Hematopoietic multipotent progenitor cell treated with erythropoietin and hydrocortisone succinate and interleukin-3 and kit ligand, for 15 days (in vitro differentiated cells): Measurements from ENCODE around the gene TAOK2.

Experiments used
- DNase-seq: peaks from one replicate; pipeline ENCODE4 v3.0.0-alpha.2; 2015; ENCODE audit warnings: low spot score

Gene TAOK2

GRCh38 chr16:29963021-29963743, 10.5 kb upstream of the TAOK2 start:
- DNase-seq, result no peak

DNA sequence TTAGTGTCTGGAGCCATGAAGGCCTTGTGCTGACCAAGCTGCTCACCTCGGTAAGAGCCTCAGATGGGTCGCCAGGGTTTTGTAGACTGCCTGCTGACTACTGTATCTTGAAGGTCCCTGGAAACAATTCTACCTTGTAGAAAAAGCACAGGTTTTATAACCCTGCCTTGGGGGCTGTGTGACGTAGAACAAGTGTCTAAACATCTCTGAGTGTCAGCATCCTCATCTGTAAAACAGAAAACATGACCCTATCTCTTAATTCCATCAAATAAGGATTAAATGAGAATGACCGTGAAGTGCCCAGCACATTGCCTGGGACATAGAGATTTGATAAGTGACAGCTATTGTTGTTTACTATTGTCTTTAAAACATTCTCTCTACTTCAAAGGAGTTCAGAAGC, 5.5 kb upstream of the TAOK2 start:
- no peak for DNase-seq

DNA sequence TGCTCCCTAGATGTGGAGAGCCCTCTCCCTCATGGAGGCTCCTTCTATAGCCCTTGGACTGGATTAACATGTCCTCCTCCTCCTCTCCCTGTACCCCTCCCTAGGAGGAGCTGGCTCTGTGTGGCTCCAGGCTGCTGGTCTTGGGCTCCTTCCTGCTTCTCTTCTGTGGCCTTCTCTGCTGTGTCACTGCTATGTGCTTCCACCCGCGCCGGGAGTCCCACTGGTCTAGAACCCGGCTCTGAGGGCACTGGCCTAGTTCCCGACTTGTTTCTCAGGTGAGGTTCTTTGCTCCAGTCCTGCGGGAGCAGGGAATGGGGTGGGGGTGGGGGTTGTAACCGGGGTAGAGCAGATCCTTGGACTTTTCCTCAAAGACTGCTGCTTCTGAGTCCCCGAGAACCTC, 2.4 kb upstream of the TAOK2 start:
- DNase-seq, result no peak

- DNase-seq, result no peak
Measured at GRCh38 chr16:29972500-29972899, 1.2 kb upstream of the TAOK2 start.

GRCh38 chr16:29972992-29973383, 680 bp upstream of the TAOK2 start:
- no peak for DNase-seq

GRCh38 chr16:29974291-29975133, 844 bp downstream of the TAOK2 start:
- no peak for DNase-seq

DNA sequence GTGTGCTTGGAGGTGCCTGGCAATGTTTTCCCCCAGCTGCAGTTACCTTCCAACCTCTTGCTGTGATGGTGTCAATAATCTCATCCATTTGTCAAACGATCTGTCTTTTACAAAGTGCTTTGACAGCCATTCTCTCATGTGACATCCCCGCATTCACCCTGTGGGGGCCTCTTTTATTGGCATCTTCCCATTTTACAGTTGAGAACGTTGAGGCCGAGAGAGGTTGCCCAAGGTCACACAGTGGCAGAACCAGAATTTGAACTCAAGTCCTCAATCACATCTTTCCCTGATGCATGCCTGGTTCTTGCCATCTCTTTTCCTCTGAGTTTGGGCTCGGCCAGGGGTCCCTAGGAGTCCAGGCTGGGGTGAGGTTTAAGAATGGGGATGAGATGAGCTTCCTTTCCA, 1.5 kb downstream of the TAOK2 start:
- DNase-seq, result no peak

- no peak for DNase-seq
Measured at GRCh38 chr16:29975811-29976511, 2.3 kb downstream of the TAOK2 start.

DNA sequence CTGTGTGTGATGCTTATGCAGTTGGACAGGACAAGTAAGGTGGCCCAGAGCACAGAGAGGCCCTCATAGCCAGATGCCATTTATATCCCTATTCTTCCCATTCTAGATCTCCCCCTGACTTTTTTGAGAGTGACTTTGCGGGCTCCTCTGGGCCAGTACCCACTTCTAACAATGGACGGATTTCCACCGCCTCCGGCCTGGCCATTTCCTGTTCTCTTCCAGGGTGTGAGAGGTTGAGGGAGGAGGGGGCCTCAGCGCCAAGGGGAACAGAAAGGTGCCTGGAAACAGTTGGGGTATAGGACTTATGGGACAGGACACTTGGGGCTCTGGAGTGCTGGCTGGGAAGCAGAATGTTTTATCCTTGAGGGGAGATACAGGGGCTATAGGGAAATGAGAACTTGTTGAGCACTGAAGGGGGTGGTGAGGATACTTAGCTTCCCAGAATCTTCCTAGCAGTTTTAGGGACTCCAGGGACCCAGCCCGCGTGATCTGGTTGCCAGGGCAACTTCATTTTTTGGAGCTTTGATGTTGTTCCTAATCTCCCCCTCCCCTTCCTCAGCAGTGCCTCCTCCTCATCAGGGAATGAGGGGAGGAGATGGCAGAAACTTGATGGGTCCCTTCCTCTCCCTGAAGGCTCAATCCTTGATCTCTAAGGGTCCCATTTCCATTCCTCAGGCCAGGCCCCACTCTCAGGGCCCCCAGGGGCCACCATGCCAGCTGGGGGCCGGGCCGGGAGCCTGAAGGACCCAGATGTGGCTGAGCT, 3.6 kb downstream of the TAOK2 start:
- no peak for DNase-seq

DNA sequence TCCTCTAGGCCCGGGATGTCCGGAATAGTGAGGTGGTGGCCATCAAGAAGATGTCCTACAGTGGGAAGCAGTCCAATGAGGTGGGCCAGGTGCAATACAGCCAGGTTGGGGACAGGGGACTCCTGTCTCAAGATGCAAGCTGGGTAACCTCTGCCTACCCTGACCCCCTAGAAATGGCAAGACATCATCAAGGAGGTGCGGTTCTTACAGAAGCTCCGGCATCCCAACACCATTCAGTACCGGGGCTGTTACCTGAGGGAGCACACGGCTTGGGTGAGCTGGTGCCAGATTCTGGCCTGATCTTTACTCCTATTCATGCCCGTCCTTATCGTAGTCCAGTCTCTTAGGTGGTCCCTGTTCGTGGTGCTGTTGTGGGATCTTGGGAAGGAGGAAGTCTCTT, 4.4 kb downstream of the TAOK2 start:
- DNase-seq, result no peak

DNA sequence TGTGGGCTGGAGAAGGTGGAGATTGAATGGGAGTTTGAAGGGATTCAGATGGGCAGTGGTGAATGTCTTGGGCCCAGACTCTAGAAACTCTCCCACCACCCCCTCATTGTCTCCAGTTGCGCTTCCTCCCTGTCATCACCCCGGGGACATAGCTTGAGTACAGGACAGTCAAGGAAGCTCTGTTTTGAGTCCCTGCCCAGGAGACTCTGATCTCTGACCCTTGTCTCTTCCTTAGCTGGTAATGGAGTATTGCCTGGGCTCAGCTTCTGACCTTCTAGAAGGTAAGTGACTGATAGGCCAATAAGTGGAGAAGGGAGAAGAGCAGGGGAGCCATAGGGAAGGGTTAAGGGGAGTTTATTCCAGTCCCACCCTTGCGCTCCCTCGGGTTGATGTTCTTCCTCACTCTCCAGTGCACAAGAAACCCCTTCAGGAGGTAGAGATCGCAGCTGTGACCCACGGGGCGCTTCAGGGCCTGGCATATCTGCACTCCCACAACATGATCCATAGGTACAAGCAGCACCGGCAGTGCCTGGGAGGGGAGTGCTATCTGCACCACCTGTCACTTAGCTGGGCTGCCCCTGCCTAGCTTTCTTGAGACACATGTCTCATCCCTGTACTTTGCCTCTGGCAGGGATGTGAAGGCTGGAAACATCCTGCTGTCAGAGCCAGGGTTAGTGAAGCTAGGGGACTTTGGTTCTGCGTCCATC, 5.0 kb downstream of the TAOK2 start:
- no peak for DNase-seq

DNA sequence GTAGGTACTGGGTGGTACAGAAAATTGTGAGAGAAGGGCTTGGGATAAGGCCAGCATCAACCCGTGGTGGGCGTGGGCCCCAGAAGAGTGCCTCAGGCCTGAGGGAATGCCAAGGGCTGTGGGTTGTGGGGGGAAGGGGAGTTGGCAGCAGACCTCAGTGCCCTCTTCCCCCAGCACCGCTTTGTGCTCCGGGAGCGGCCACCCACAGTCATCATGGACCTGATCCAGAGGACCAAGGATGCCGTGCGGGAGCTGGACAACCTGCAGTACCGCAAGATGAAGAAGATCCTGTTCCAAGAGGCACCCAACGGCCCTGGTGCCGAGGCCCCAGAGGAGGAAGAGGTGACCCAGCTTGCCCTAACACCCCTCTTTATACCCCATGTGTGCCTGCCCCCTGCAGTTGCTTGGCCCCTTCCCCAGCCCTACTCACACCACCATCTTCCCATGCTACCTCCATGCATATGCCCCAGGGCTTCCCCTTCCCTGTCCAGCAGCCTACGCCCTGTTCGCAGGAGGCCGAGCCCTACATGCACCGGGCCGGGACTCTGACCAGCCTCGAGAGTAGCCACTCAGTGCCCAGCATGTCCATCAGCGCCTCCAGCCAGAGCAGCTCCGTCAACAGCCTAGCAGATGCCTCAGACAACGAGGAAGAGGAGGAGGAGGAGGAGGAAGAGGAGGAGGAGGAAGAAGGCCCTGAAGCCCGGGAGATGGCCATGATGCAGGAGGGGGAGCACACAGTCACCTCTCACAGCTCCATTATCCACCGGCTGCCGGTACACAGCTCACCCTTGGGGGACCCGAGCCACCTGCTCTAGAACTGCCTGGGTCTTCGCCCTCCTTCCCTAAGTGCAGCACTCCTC, 9.1 kb downstream of the TAOK2 start:
- DNase-seq, result no peak

DNA sequence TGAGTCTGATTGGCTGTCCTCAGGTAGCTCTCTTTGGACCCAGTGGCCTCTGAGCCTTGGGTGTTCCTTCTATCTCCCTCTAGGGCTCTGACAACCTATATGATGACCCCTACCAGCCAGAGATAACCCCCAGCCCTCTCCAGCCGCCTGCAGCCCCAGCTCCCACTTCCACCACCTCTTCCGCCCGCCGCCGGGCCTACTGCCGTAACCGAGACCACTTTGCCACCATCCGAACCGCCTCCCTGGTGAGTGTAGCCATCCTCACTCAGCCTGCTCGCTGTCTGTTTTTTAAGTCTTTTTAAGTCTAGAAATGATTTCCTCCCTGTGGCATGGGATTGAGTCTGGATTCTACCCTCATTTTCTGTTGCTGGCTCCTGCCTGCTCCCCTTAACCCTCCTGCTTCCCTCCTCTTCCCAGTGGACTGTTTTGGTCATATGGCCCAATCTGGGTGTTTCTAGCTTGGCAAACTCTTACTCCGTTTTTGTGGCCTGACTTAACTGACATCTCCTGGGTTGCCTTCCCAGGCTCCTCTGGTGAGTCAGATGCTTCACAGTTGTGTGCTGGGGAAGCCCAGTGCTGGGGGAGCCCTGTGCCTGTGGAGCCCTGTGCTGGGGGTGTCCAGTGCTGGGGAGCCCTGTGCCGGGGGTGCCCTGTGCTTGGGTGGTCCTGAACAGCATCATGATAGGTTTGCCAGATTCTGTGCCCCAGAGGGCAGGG, 9.9 kb downstream of the TAOK2 start:
- DNase-seq, result no peak

DNA sequence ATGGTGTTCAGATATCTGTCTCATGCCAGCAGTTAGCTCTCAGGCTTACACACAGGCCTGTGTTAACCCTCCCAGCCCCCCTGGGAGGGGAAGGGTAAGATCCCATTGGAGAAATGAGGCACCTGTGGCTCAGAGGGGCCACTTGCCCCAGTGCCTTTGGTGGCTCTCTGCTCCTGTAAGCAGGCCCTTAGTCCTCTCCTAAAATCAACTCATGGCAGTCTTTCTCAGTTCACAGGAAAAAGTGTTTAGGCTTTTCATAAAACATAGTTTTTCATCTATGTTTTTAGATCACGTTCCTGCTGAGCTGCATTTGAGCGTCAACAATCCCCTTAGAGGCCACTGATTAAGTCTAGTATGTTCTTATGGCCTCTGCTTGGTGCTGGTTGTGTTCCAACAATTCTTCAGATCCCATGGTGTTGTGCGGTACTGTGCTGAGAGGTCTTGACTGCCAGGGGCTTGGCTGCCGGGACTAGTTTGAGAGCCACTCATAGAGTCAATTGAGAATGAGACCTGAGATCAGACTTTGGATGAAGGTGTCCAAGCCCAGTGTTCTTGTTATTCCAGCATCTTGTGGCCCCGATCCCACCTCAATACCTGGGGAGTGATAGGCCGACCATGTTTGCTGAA, 10.6 kb downstream of the TAOK2 start:
- DNase-seq, result no peak

GRCh38 chr16:29984764-29985147, 11.1 kb downstream of the TAOK2 start:
- DNase-seq, result no peak

DNA sequence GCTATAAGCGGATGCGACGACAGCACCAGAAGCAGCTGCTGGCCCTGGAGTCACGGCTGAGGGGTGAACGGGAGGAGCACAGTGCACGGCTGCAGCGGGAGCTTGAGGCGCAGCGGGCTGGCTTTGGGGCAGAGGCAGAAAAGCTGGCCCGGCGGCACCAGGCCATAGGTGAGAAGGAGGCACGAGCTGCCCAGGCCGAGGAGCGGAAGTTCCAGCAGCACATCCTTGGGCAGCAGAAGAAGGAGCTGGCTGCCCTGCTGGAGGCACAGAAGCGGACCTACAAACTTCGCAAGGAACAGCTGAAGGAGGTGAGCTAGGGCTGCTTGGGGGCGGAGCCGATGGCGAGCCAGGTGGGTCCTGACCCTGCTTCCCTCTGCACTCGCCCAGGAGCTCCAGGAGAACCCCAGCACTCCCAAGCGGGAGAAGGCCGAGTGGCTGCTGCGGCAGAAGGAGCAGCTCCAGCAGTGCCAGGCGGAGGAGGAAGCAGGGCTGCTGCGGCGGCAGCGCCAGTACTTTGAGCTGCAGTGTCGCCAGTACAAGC, 11.7 kb downstream of the TAOK2 start:
- no peak for DNase-seq

DNA sequence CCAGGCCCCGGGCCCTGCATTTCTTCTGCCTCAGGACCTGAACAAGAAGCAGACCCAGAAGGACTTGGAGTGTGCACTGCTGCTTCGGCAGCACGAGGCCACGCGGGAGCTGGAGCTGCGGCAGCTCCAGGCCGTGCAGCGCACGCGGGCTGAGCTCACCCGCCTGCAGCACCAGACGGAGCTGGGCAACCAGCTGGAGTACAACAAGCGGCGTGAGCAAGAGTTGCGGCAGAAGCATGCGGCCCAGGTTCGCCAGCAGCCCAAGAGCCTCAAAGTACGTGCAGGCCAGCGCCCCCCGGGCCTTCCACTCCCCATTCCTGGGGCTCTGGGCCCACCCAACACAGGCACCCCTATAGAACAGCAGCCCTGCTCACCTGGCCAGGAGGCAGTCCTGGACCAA, 12.6 kb downstream of the TAOK2 start:
- no peak for DNase-seq

- DNase-seq, result no peak
Measured at GRCh38 chr16:29986931-29987330, 13.3 kb downstream of the TAOK2 start.
